HG02840 (cell line): ENCODE data around the gene CD209.
"Not testable (repeated sequence)": the region's sequence is repeated elsewhere in the genome, so short reads cannot be mapped to it uniquely, and the experiment has no call there.

Experiments
- ATAC-seq: cut with Tn5 transposase; IDR thresholded peaks from one replicate; pipeline ENCODE4 v1.9.1; 2021; ENCODE audit warnings: mild to moderate bottlenecking, moderate library complexity, moderate number of reproducible peaks; ENCODE audit not compliant: unreplicated experiment, low FRiP score

The CD209 gene

GRCh38 chr19:7769171-7769570 lies 21.8 kb upstream of the CD209 start:
- ATAC-seq: no peak

- ATAC-seq: no peak
Measured at GRCh38 chr19:7767487-7767886, 20.2 kb upstream of the CD209 start.

GRCh38 chr19:7766535-7766934 lies 19.2 kb upstream of the CD209 start:
- ATAC-seq: no peak

- ATAC-seq: not testable (repeated sequence)
Measured at GRCh38 chr19:7765043-7765442, 17.7 kb upstream of the CD209 start.

- not testable (repeated sequence) for ATAC-seq
Measured at GRCh38 chr19:7764157-7764556, 16.8 kb upstream of the CD209 start.

- no peak for ATAC-seq
Measured at GRCh38 chr19:7763696-7764095, 16.4 kb upstream of the CD209 start.

- ATAC-seq: no peak
Measured at GRCh38 chr19:7762719-7763293, 15.5 kb upstream of the CD209 start, which contains the start of gene CLEC4M. Gene CLEC4M (plus strand): TSS chr19:7763243. CDS start chr19:7763267, 24 bp downstream.

- no peak for ATAC-seq
Measured at GRCh38 chr19:7759156-7759555, 11.8 kb upstream of the CD209 start.

GRCh38 chr19:7757358-7757757 lies 10.0 kb upstream of the CD209 start:
- ATAC-seq: no peak

- no peak for ATAC-seq
Measured at GRCh38 chr19:7756258-7756657, 8.9 kb upstream of the CD209 start.

- no peak for ATAC-seq
Measured at GRCh38 chr19:7751157-7751783, 3.9 kb upstream of the CD209 start.

- no peak for ATAC-seq
Measured at GRCh38 chr19:7748756-7749155, 1.4 kb upstream of the CD209 start.

GRCh38 chr19:7748171-7748570 lies 837 bp upstream of the CD209 start:
- no peak for ATAC-seq

- ATAC-seq: not testable (repeated sequence)
Measured at GRCh38 chr19:7746306-7746705, 1.0 kb downstream of the CD209 start.

GRCh38 chr19:7744871-7745650 lies 2.3 kb downstream of the CD209 start:
- ATAC-seq: no peak

GRCh38 chr19:7744199-7744786 lies 3.0 kb downstream of the CD209 start:
- ATAC-seq: no peak

GRCh38 chr19:7743425-7743841 lies 3.9 kb downstream of the CD209 start:
- ATAC-seq: peak; percentile 63

GRCh38 chr19:7742991-7743390 lies 4.3 kb downstream of the CD209 start:
- no peak for ATAC-seq

- ATAC-seq: no peak
Measured at GRCh38 chr19:7742575-7742974, 4.8 kb downstream of the CD209 start.

GRCh38 chr19:7740682-7741054 lies 6.7 kb downstream of the CD209 start:
- ATAC-seq: no peak
